GM18870 (cell line): Measurements from ENCODE around the gene TIGD1.
"Not testable (repeated sequence)": the region's sequence is repeated elsewhere in the genome, so short reads cannot be mapped to it uniquely, and the experiment has no call there.

Experiments used
- ATAC-seq: cut with Tn5 transposase; IDR thresholded peaks from one replicate; pipeline ENCODE4 v1.9.1; 2021; ENCODE audit warnings: moderate library complexity; ENCODE audit not compliant: unreplicated experiment

TIGD1 gene

GRCh38 chr2:232571026-232571474 is 20.7 kb upstream of the TIGD1 start:
- ATAC-seq, result no peak

GRCh38 chr2:232570481-232570880 is 20.1 kb upstream of the TIGD1 start:
- ATAC-seq, result not testable (repeated sequence)

- ATAC-seq, result no peak
These were observed 19.2 kb upstream of the TIGD1 start for GRCh38 chr2:232569541-232569940.

- ATAC-seq, result no peak
These were observed 17.8 kb upstream of the TIGD1 start for GRCh38 chr2:232568161-232568560.

- no peak for ATAC-seq
These were observed 17.4 kb upstream of the TIGD1 start for GRCh38 chr2:232567721-232568120.

GRCh38 chr2:232563580-232563979 is 13.2 kb upstream of the TIGD1 start:
- no peak for ATAC-seq

- no peak for ATAC-seq
These were observed 12.3 kb upstream of the TIGD1 start for GRCh38 chr2:232562515-232563151.

- ATAC-seq, result no peak
These were observed 6.1 kb upstream of the TIGD1 start for GRCh38 chr2:232556426-232556825.

GRCh38 chr2:232551776-232552175 is 1.4 kb upstream of the TIGD1 start:
- ATAC-seq, result no peak

GRCh38 chr2:232551250-232551638 is 887 bp upstream of the TIGD1 start:
- no peak for ATAC-seq

- ATAC-seq, result no peak
These were observed 553 bp downstream of the TIGD1 start for GRCh38 chr2:232549655-232550353.

- ATAC-seq, result no peak
These were observed 2.4 kb downstream of the TIGD1 start for GRCh38 chr2:232547991-232548390.

GRCh38 chr2:232545511-232546375 is 4.6 kb downstream of the TIGD1 start:
- ATAC-seq, result no peak

GRCh38 chr2:232544674-232545073 is 5.7 kb downstream of the TIGD1 start:
- ATAC-seq, result no peak

- no peak for ATAC-seq
These were observed 6.3 kb downstream of the TIGD1 start for GRCh38 chr2:232543928-232544631.

GRCh38 chr2:232543491-232543890 is 6.9 kb downstream of the TIGD1 start:
- no peak for ATAC-seq

GRCh38 chr2:232542715-232543467 is 7.5 kb downstream of the TIGD1 start:
- ATAC-seq, result no peak

GRCh38 chr2:232541961-232542714 is 8.2 kb downstream of the TIGD1 start:
- ATAC-seq, result no peak

- no peak for ATAC-seq
These were observed 9.0 kb downstream of the TIGD1 start for GRCh38 chr2:232541195-232541960.
